GM18507 (cell line): ENCODE data around the gene KCNIP3.

Experiments used
- DNase-seq: peaks from one replicate; pipeline ENCODE4 v3.0.0; 2011; ENCODE audit warnings: low read depth; ENCODE audit not compliant: insufficient read length; ENCODE audit errors: extremely low spot score
- FAIRE-seq: peaks from 2 replicates; lab custom pipeline; 2011; peaks lifted over from hg19 to GRCh38; lab: Jason Lieb, UNC

Gene KCNIP3

GRCh38 chr2:95344215-95344583 lies 47.1 kb downstream of the KCNIP3 start:
- DNase-seq (no peak), FAIRE-seq (no peak)

DNA sequence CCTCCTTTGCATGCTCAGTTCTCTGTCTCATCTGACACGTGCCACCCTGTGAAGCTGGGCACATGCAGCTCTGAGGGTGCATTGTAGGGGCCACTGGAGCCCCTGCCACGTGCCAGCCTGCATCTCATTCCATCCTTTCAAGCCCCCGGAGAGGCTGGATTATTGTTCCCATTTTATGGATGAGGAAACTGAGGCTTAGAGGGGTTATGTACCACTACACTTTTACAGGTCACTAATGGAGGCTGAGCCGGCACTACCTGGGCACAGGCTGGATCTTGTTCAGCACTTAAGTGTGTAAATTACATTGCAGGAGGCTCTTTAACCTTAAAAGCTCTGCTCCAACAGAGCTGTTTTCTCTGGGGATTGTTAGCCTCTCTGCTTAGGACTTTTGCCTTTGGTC lies 47.5 kb downstream of the KCNIP3 start:
- DNase-seq: no peak
- FAIRE-seq: no peak

GRCh38 chr2:95345081-95345562 lies 48.0 kb downstream of the KCNIP3 start:
- no peak for DNase-seq

DNA sequence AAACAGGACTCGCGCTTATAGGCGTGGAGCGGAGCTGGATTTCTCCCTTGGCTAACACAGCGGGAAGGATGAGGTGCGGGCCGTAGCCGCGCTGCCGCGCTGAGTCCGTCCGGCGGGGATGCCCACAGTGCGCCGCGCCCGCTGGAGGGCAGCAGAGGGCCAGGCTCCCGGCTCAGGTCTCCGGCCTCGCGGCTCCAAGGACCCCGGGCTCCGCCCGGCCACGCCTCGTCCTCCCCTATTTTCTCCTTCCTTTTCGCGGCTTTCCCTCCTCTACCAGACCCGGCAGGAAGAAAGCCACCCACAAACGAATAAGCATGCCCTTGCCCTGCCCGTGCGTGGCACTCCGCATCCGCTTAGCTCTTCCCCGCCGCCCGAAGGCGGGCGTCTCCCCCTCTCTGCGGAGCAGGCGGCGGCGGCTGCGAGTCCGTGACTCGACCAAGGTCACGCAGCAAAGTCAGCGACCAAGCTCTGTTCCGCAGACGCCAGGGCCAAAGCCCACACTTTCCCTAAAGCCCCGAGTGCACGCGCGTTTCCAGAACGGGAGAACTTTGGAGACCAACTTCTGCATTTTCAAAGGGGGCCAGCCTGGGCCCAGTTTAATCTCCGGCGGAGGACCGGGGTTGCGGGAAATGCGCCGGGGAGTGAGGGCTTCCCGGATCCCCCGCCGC lies 48.5 kb downstream of the KCNIP3 start:
- FAIRE-seq (peak; percentile 63), DNase-seq (peak; percentile 64)

More at GRCh38 chr2:95345081-95345562, 48.0 kb downstream of the KCNIP3 start:
- no peak for FAIRE-seq

- no peak for FAIRE-seq
These were observed 49.1 kb downstream of the KCNIP3 start for GRCh38 chr2:95346231-95346737.

DNA sequence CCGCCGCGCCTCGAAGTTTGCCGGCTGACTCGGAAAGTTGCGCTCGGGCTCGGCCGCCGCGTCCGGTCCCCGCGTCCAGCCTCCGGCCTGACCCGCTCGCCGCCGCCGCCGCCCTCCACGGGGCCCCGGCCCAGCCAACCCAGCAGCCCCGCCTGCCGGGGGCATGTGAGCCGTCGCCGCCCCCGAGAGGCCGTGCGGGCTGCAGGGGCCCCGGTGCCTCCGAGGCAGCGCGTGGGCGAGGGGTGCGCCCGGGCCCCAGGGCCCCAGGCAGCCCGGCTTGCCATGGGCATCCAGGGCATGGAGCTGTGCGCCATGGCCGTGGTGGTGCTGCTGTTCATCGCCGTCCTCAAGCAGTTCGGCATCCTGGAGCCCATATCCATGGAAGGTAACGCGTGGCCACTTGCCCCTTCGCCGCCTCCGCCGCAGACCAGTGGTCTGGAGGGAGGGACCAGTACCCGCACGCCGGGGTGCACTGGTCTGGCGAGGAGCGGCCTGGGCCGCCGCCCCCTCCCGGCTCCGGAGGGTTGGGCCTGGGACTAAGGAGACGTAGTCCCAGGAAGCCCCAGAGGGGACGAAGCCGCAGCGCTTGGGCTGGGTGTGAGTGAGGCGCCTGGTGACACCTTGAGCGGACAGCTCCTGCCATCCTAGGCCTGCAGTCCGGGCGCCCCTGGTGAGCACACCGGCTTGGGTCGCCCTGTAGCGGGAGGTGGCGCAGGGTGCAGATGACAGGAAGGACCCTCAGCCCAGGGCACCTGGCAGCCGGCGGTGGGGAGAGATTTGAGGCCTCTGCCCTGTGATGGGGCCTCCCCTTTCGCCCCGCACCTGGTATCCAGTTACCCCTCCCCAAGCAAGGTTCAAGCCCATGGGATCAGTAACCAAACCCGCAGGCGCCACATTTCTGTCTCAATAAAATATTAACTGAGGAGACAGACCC lies 49.9 kb downstream of the KCNIP3 start:
- DNase-seq (no peak), FAIRE-seq (no peak)

More at GRCh38 chr2:95346231-95346737, 49.1 kb downstream of the KCNIP3 start:
- no peak for DNase-seq

DNA sequence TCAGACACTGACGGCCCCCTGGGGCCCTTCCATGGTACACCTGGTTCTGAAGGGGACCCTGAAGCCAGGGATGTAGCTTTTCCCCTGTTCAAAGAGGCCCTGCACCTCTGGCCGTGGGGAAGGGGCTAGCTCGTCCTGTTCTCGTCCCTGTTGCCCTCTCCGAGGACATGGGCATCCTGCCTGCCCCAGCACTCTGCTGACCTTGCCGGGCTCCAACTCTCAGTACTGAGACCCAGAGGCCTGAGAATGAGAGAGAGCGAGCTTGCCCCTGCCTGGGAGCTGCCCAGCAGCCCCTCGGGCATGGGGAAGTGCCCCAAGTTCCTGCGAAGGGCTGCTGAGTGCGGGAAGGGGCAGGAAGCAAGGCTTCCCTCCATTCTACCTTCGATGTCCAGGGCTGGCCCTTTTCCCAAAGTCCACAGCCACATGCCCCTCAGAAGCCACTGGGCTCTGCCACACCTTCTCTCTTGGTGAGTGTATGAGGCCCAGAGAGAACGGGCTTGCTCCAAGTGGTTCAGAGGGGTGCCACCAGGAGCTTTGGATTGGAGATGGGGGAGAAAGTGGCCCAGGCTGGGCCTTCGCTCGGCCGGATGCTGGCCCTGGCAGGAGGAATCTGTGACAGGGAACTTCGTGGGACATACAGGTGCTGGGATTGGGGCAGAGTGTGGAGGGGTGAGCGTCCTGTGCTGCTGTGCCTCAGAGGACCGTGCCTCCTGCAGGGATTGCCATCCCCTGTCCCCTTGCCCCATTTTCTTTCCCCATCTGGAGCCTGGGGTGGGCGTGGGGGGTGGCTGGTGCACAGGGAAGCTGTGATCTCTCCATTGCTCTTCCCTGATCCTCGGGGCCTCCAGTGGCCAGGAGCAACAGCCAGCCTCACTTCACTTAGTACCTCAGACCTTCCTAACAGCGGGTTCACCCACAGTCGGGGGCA lies 50.8 kb downstream of the KCNIP3 start:
- no peak for DNase-seq
- FAIRE-seq: no peak

DNA sequence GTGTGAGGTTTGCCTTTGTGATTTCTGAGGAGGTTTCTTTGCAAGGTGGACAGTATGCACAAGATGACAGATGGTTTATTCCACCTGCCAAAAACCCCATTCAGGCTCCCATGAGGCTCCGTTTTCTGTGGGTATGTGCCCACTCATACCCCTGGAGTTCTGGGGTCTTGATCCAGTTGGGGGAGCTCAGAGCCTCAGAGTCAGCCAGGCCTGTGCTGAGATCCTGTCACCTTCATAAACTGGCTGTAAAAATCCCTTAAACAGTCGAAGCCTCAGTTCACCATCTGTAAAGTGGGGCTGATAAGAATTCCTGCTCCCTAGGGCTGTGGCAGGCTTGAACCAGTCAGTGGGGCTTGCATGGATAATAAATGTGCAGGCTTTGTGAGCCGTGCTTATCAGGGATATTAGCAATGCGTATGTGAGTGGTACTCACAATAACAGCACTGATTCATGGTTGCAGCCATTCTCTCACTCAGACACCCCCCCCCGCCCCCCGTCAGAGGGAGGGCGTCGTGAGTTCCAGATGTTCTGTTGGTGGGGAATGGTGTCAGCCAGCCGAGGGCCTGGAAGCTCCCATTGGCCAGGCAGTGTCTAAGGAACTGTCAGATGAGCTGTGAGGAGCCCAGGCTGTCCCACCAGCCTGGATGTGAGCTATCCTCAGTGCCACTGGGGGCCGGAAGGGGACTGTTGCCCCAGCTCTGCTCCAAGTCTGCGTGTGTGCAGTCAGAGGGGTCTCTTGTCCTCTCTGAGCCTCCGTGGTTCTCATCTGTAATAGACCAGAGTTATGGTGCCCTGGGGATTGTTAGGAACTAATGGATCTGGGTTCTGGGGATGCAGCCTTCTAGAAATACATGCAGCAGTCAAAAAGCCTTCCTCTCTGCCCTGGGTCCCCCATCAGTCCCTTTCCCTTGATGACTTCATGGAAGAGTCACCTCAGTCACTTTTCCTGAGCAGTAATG lies 51.7 kb downstream of the KCNIP3 start:
- FAIRE-seq (no peak), DNase-seq (no peak)

DNA sequence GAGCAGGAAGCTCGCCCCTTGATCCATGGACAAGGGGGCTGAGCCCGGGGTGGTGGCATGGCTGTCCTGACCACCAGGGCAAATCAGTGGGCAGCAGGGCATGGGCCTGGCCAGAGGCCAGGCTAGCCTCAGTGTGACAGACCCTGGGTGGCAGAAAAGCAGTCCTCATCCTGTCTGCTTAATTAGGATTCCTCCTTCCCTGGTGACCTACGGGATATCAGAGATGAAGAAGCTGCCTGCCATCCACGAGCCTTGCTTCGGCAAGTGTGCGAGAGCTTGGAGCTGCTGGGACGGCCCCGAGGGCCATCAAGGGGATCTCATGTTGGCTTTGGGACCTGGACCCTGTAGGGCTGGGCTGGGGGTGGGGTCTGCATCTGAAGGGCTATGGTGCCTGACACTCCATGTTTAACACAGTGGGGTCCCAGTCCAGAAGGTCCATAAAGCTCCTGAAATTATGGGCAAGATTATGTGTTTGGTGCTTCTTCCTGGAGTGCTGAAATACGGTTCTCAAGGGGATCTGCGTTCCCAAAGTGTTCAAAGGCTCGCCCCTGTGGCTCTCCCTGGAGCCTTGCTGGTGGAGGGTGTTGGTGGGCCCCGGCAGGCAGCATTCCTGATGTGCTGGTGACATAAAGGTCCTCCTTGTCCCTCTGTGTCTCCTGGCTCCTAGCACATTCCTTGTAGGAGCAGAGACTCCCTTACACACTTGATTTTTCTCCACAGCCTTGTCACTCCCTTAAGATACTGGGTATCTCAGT lies 52.6 kb downstream of the KCNIP3 start:
- no peak for FAIRE-seq
- no peak for DNase-seq

- FAIRE-seq: no peak
- no peak for DNase-seq
These were observed 53.2 kb downstream of the KCNIP3 start for GRCh38 chr2:95350368-95350767.

DNA sequence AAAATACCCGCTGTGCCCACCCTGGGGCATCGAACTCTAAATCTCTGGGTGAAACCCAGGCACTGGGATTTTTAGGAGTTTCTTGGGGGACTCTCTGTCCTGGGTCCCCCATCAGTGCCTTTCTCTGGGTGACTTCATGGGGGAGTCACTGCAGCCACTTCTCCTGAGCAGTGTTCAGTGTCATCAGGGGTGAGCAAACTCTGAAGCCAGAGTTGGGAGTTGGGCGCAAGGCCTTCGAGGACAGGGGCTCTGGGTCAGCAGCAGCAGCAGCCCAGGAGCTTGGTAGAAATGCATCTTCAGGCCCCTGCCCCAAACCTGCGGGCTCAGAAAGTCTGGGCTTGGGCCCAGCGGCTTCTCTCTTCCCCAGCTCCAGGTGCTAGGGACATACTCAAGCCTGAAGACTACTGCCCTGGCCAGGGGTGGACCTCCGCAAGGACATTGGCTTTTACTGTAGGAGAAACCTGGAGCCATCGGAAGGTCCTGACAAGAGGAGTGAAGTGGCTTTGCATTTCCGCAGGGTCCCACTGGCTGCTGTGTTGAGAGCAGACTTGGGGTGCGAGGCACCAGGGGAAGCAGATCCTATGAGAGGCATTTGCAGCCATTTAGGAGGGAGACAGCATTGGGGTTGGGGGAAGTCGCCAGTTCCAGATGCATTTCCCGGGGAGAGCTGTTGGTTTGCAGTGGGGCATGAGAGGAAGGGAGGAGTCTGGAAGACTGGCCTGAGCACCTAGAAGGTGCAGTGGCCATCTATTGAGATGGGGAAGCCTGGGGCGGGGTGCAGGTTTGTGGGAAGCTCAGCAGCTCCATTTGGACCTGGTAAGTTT lies 53.8 kb downstream of the KCNIP3 start:
- no peak for DNase-seq
- no peak for FAIRE-seq

- DNase-seq: no peak
- no peak for FAIRE-seq
These were observed 54.4 kb downstream of the KCNIP3 start for GRCh38 chr2:95351598-95351915.

GRCh38 chr2:95352310-95353054 lies 55.3 kb downstream of the KCNIP3 start:
- FAIRE-seq: no peak
- no peak for DNase-seq

DNA sequence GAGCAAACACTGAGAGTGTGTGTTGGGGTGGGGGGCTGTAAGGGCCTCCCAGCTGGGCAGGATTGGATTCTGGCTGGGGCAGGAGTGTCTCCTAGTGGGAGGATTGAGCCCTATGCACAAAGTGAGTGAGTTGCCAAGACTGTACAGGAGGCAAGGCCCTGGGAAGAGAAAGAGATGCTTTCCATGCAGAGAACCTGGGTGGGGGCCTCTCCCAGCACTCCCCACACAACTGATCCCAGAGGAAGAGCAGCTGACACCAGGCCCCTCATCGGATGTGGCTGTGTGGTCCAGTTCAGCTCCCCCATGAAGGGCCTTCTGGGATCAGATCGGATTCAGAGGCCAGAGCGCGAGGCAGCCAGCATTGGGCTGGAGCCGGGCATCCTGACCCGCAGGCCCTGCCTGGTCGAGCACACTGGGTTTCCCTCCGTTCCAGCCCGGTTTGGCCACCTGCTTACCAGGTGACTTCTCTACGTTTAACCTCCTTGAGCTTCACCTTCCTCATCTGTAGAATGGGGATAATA lies 56.0 kb downstream of the KCNIP3 start:
- FAIRE-seq (no peak), DNase-seq (no peak)

DNA sequence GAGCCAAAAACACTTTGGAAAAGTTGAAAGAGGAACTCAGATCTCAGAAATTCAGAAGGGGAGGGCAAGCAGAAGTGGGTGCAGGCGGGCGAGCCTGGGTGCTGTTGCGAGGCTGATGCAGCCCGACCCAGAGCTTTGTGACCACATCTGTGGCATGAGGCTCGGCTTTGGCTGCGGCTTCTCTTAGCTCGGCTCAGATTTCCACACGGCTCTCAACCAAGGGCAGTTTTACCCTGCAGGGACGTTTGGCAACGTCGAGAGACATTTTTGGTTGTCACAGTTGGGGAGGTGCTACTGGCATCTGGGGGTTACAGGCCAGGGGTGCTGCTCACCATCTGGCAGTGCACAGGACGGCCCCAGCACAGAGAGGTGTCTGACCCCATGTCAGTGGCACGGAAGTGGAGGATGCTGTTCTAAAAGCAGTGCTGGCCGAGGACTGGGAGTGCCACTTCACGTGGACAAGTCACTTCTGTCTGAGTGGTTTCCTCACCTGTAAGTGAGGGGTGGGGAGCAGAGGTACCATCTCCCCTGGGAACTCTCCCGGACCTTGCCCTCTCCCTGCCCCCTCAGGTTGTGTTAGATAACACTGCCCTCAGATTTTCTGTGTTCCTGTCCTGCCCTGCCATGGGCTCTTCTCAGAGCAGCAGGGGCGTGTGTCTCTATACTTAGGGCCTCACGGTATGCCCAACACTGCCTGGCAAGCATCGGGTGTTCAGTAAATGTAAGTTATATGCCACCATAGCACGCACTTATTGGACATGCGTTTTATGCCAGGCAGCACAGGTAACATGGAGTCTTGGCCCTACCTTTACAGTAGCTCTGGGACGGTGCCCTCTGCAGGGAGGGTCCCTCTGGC lies 56.7 kb downstream of the KCNIP3 start:
- no peak for DNase-seq
- no peak for FAIRE-seq
